GM23338 (cell line): ENCODE measurements around the gene ADORA1. TPM values are rescaled to one million over a fixed set of nuclear protein-coding genes. Genes with fewer than 3 reads are reported as not detected.

Experiments used
- ATAC-seq: fragments of 200-7000 bp; cut with Tn5 transposase; 3 replicates; pipeline ENCODE4 v1.9.1; 2020
- DNase-seq: peaks from one replicate; pipeline ENCODE4 v3.0.0-alpha.2; 2015; ENCODE audit warnings: low spot score
- H2AFZ ChIP-seq: fragments of 200-600 bp; sonication (generic); 2 replicates; pipeline ENCODE4 v1.8.0; 2016; ENCODE audit warnings: antibody characterized with exemption, mild to moderate bottlenecking, moderate library complexity
- H3F3A ChIP-seq: fragments of 200-600 bp; sonication (generic); replicated peaks from 2 replicates; pipeline ENCODE4 v1.8.0; 2017; ENCODE audit warnings: antibody characterized with exemption, mixed run types, low read depth
- H3K27ac ChIP-seq: fragments of 200-600 bp; sonication (generic); 2 replicates; pipeline ENCODE4 v1.6.1; 2016; ENCODE audit warnings: low read depth
- H3K27me3 ChIP-seq: fragments of 200-600 bp; sonication (generic); 2 replicates; pipeline ENCODE4 v1.8.0; 2016; ENCODE audit warnings: mild to moderate bottlenecking, mixed run types, moderate library complexity; ENCODE audit not compliant: insufficient read depth
- H3K36me3 ChIP-seq: fragments of 200-600 bp; sonication (generic); 2 replicates; pipeline ENCODE4 v1.8.0; 2016; ENCODE audit warnings: mild to moderate bottlenecking; ENCODE audit not compliant: insufficient read depth
- H3K4me1 ChIP-seq: fragments of 200-600 bp; sonication (generic); 2 replicates; pipeline ENCODE4 v1.8.0; 2016; ENCODE audit warnings: mild to moderate bottlenecking, moderate library complexity; ENCODE audit not compliant: insufficient read depth
- H3K4me2 ChIP-seq: fragments of 200-600 bp; sonication (generic); 2 replicates; pipeline ENCODE4 v1.7.1; 2017; ENCODE audit warnings: mixed run types
- H3K4me3 ChIP-seq: fragments of 200-600 bp; sonication (generic); 2 replicates; pipeline ENCODE4 v1.6.1; 2016; ENCODE audit warnings: mixed run types
- H3K79me2 ChIP-seq: fragments of 200-600 bp; sonication (generic); replicated peaks from 2 replicates; pipeline ENCODE4 v1.8.0; 2017; ENCODE audit warnings: mild to moderate bottlenecking; ENCODE audit not compliant: insufficient read depth
- H3K9me2 ChIP-seq: fragments of 200-600 bp; sonication (generic); 2 replicates; pipeline ENCODE4 v1.8.0; 2017; ENCODE audit not compliant: insufficient read depth
- H4K20me1 ChIP-seq: fragments of 200-600 bp; sonication (generic); replicated peaks from 2 replicates; pipeline ENCODE4 v1.8.0; 2017; ENCODE audit warnings: mild to moderate bottlenecking; ENCODE audit not compliant: insufficient read depth
- H3K27ac Mint-ChIP-seq: 2 replicates; pipeline ENCODE4 v1.8.0; 2020; ENCODE audit warnings: inconsistent platforms, mild to moderate bottlenecking, moderate library complexity, mixed read lengths
- H3K27me3 Mint-ChIP-seq: 3 replicates; pipeline ENCODE4 v1.8.0; 2022; ENCODE audit warnings: low read depth, mild to moderate bottlenecking, moderate library complexity, mixed read lengths, inconsistent platforms; ENCODE audit not compliant: insufficient read depth, poor library complexity
- H3K36me3 Mint-ChIP-seq: 3 replicates; pipeline ENCODE4 v1.8.0; 2021; ENCODE audit warnings: low read depth, mild to moderate bottlenecking, inconsistent platforms, moderate library complexity, mixed read lengths
- H3K4me1 Mint-ChIP-seq: 3 replicates; pipeline ENCODE4 v1.8.0; 2020; ENCODE audit warnings: mild to moderate bottlenecking, inconsistent platforms, mixed read lengths
- H3K4me3 Mint-ChIP-seq: 3 replicates; pipeline ENCODE4 v1.8.0; 2021; ENCODE audit warnings: moderate library complexity, mild to moderate bottlenecking, inconsistent platforms, mixed read lengths
- H3K9me3 Mint-ChIP-seq: 3 replicates; pipeline ENCODE4 v1.8.0; 2020; ENCODE audit warnings: moderate library complexity, mild to moderate bottlenecking, inconsistent platforms, mixed read lengths
- CREB1 ChIP-seq: fragments of 250-450 bp; sonication (Bioruptor Pico); IDR thresholded peaks from 2 replicates; pipeline ENCODE4 v1.5.0; 2020; ENCODE audit warnings: low read depth, mild to moderate bottlenecking, moderate library complexity
- ETS1 ChIP-seq: IDR thresholded peaks from 2 replicates; pipeline ENCODE4 v1.6.1; 2016; ENCODE audit warnings: antibody characterized with exemption
- EZH2 ChIP-seq: fragments of 200-600 bp; sonication (generic); IDR thresholded peaks from one replicate; pipeline ENCODE4 v1.8.0; 2017; ENCODE audit warnings: antibody characterized with exemption, mild to moderate bottlenecking, low read depth; ENCODE audit not compliant: unreplicated experiment
- EZH2phosphoT487 ChIP-seq: fragments of 200-600 bp; sonication (generic); IDR thresholded peaks from one replicate; pipeline ENCODE4 v1.8.1; 2018; ENCODE audit warnings: antibody characterized with exemption; ENCODE audit not compliant: unreplicated experiment
- JUNB ChIP-seq: IDR thresholded peaks from one replicate; pipeline ENCODE4 v1.6.1; 2016; ENCODE audit warnings: antibody characterized with exemption; ENCODE audit not compliant: unreplicated experiment
- NANOG ChIP-seq: IDR thresholded peaks from 2 replicates; pipeline ENCODE4 v1.6.1; 2016; ENCODE audit warnings: antibody characterized with exemption, borderline replicate concordance
- POLR2AphosphoS5 ChIP-seq: IDR thresholded peaks from 2 replicates; pipeline ENCODE4 v1.6.1; 2016; ENCODE audit warnings: antibody characterized with exemption, low read depth
- ZNF331 ChIP-seq: fragments of 250-450 bp; sonication (Bioruptor Pico); IDR thresholded peaks from 2 replicates; pipeline ENCODE4 v1.5.0; 2020; ENCODE audit warnings: low read depth, mild to moderate bottlenecking, moderate library complexity
- polyA plus RNA-seq: library from polyadenylated mRNA; unstranded; fragments of >200 nt; fragmentation: Nextera tagmentation; extraction: Ambion mirVana; gene quantifications from 2 replicates; pipeline ENCODE4 v1.2.1, GENCODE V29; 2016
- total RNA-seq: library from RNA; depleted of rRNA; stranded (reverse); fragments of >200 nt; shearing (Covaris generic); gene quantifications from 2 replicates; pipeline ENCODE4 v1.2.3, GENCODE V29; 2014
- TF ChIP-seq, protein P1 (sequence below): fragments of 250-450 bp; sonication (Bioruptor Pico); IDR thresholded peaks from 2 replicates; pipeline ENCODE4 v1.5.0; 2020; ENCODE audit warnings: mild to moderate bottlenecking, moderate library complexity
- TF ChIP-seq, protein P2 (sequence below): IDR thresholded peaks from one replicate; pipeline ENCODE4 v1.6.1; 2018; ENCODE audit warnings: antibody characterized with exemption; ENCODE audit not compliant: unreplicated experiment

ADORA1 gene
- total and polyA plus RNA-seq, 2 experiments from 2014 or later = 0.63 to 1.8 TPM

DNA sequence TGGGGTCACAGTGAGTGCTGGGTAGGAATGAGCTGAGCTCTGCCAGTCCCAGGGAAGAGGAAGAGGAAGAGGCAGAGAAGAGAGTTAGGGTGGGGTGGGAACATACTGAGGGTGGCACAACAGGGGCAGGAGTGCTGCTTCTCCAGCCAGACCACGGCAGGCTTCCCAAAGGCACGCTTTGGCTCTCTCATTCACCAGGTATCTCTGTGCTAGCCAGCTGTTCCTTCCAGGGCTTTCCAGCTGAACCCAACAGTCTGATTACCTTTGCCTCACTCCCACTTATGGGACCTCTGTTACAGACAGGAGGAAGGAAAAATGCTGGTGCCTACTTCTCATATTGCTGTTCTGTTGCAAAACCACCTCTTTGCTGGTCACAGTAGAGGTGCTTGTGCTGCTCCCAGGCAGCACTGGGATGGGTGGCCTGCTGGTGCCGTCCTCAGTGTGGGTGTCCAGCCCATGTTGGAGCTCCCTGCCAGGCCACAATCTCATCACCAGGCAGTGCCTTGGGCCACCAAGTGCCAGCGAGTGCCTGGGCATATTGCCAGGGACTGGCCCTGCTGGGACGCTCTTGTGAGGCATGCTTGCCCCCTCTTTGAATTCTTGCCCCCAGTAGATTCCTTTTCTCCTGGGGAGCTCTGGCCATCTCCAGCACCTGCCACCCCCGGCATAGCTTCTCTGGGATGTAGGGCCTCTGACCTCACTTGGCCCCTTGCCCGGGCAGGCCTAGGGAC is 2.1 kb downstream of the ADORA1 start (continued):
- TF ChIP-seq ZNF331 (CRISPR knock-in tag) (no peak), NANOG (no peak), EZH2 (no peak), ETS1 (no peak), JUNB (no peak)
- TF ChIP-seq, protein P1, sequence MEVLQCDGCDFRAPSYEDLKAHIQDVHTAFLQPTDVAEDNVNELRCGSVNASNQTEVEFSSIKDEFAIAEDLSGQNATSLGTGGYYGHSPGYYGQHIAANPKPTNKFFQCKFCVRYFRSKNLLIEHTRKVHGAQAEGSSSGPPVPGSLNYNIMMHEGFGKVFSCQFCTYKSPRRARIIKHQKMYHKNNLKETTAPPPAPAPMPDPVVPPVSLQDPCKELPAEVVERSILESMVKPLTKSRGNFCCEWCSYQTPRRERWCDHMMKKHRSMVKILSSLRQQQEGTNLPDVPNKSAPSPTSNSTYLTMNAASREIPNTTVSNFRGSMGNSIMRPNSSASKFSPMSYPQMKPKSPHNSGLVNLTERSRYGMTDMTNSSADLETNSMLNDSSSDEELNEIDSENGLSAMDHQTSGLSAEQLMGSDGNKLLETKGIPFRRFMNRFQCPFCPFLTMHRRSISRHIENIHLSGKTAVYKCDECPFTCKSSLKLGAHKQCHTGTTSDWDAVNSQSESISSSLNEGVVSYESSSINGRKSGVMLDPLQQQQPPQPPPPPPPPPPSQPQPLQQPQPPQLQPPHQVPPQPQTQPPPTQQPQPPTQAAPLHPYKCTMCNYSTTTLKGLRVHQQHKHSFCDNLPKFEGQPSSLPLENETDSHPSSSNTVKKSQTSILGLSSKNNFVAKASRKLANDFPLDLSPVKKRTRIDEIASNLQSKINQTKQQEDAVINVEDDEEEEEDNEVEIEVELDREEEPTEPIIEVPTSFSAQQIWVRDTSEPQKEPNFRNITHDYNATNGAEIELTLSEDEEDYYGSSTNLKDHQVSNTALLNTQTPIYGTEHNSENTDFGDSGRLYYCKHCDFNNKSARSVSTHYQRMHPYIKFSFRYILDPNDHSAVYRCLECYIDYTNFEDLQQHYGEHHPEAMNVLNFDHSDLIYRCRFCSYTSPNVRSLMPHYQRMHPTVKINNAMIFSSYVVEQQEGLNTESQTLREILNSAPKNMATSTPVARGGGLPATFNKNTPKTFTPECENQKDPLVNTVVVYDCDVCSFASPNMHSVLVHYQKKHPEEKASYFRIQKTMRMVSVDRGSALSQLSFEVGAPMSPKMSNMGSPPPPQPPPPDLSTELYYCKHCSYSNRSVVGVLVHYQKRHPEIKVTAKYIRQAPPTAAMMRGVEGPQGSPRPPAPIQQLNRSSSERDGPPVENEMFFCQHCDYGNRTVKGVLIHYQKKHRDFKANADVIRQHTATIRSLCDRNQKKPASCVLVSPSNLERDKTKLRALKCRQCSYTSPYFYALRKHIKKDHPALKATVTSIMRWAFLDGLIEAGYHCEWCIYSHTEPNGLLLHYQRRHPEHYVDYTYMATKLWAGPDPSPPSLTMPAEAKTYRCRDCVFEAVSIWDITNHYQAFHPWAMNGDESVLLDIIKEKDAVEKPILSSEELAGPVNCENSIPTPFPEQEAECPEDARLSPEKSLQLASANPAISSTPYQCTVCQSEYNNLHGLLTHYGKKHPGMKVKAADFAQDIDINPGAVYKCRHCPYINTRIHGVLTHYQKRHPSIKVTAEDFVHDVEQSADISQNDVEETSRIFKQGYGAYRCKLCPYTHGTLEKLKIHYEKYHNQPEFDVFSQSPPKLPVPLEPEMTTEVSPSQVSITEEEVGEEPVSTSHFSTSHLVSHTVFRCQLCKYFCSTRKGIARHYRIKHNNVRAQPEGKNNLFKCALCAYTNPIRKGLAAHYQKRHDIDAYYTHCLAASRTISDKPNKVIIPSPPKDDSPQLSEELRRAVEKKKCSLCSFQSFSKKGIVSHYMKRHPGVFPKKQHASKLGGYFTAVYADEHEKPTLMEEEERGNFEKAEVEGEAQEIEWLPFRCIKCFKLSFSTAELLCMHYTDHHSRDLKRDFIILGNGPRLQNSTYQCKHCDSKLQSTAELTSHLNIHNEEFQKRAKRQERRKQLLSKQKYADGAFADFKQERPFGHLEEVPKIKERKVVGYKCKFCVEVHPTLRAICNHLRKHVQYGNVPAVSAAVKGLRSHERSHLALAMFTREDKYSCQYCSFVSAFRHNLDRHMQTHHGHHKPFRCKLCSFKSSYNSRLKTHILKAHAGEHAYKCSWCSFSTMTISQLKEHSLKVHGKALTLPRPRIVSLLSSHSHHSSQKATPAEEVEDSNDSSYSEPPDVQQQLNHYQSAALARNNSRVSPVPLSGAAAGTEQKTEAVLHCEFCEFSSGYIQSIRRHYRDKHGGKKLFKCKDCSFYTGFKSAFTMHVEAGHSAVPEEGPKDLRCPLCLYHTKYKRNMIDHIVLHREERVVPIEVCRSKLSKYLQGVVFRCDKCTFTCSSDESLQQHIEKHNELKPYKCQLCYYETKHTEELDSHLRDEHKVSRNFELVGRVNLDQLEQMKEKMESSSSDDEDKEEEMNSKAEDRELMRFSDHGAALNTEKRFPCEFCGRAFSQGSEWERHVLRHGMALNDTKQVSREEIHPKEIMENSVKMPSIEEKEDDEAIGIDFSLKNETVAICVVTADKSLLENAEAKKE = no peak

- DNase-seq (no peak), ATAC-seq (no peak)
- Histone ChIP-seq H3K9me2 (no peaks in the 10 kb centered on the region), H3F3A (0 out of 2 replicates have a peak, but pooled peaks cover 3% of the 10 kb centered on the region), H3K4me2 (no peak overlapping the region), H3K36me3 (no peaks in the 10 kb centered on the region), H3K79me2 (no peaks in the 10 kb centered on the region), H3K27ac (no peak overlapping the region), H4K20me1 (no peaks in the 10 kb centered on the region), H3K27me3 (peaks cover 35% of the 10 kb centered on the region), H2AFZ (no peak overlapping the region), H3K4me1 (peaks cover 23% of the 10 kb centered on the region), H3K4me3 (no peak overlapping the region)
- H3K27ac Mint-ChIP-seq = no peak overlapping the region
- no peaks in the 10 kb centered on the region for H3K36me3 Mint-ChIP-seq
- no peaks in the 10 kb centered on the region for H3K9me3 Mint-ChIP-seq
- H3K27me3 Mint-ChIP-seq = peaks cover 37% of the 10 kb centered on the region
- H3K4me3 Mint-ChIP-seq = no peak overlapping the region
- TF ChIP-seq, protein P2, sequence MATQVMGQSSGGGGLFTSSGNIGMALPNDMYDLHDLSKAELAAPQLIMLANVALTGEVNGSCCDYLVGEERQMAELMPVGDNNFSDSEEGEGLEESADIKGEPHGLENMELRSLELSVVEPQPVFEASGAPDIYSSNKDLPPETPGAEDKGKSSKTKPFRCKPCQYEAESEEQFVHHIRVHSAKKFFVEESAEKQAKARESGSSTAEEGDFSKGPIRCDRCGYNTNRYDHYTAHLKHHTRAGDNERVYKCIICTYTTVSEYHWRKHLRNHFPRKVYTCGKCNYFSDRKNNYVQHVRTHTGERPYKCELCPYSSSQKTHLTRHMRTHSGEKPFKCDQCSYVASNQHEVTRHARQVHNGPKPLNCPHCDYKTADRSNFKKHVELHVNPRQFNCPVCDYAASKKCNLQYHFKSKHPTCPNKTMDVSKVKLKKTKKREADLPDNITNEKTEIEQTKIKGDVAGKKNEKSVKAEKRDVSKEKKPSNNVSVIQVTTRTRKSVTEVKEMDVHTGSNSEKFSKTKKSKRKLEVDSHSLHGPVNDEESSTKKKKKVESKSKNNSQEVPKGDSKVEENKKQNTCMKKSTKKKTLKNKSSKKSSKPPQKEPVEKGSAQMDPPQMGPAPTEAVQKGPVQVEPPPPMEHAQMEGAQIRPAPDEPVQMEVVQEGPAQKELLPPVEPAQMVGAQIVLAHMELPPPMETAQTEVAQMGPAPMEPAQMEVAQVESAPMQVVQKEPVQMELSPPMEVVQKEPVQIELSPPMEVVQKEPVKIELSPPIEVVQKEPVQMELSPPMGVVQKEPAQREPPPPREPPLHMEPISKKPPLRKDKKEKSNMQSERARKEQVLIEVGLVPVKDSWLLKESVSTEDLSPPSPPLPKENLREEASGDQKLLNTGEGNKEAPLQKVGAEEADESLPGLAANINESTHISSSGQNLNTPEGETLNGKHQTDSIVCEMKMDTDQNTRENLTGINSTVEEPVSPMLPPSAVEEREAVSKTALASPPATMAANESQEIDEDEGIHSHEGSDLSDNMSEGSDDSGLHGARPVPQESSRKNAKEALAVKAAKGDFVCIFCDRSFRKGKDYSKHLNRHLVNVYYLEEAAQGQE = no peak
- TF ChIP-seq POLR2AphosphoS5 (no peak), NANOG (no peak), EZH2 (no peak), EZH2phosphoT487 (no peak), CREB1 (CRISPR knock-in tag) (no peak)
- peaks cover 30% of the 10 kb centered on the region for H3K4me1 Mint-ChIP-seq
Measured at GRCh38 chr1:203130358-203130985, 2.9 kb downstream of the ADORA1 start.
